NCI-H2029 treated with DMSO at 0.1 percent for 48 hours (cell line): ENCODE results near the gene HSPG2.
"Not testable (repeated sequence)": the region's sequence is repeated elsewhere in the genome, so short reads cannot be mapped to it uniquely, and the experiment has no call there.

ENCODE experiments used
- DNase-seq: peaks from one replicate; lab custom pipeline; 2025; lab: John Stamatoyannopoulos, UW

The HSPG2 gene

DNA sequence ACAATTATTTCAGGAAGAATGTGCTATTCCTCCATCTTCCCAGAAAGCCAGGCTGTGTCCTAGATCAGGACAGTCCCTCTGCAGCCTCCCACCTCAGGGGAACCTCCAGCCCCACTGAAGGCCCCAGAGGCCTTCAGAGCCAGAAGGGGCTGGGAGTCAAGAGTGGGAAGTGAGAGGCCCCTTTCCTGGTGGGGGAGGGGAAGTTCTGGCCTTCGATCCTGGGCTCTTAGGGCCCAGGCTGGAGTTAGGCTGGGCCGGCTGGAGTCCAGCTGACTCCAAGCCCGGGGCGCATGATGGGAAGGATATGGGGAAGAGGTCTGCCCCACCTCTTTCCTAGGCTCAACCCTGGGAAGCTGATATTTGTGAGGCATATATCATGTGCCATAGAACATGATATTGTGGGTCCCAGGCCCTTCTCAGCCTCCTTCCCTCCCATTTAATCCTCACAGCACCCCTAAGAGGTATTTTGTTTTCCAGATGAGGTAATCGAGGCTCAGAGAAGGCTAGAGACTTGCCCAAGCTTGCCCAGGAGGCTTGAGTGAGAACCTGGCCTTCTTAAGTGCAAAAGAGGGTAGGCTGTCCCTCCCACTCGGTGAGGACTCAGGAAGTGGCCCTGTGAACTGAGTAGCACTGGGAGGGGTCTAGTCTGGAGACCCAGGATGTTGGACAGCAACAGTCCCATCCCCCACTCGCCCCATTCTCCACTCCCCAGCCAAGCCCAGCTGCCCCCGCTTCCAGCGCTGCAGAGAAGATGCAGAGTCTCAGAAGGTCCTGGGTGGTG lies 18.6 kb upstream of the HSPG2 start:
- DNase-seq: no peak

DNA sequence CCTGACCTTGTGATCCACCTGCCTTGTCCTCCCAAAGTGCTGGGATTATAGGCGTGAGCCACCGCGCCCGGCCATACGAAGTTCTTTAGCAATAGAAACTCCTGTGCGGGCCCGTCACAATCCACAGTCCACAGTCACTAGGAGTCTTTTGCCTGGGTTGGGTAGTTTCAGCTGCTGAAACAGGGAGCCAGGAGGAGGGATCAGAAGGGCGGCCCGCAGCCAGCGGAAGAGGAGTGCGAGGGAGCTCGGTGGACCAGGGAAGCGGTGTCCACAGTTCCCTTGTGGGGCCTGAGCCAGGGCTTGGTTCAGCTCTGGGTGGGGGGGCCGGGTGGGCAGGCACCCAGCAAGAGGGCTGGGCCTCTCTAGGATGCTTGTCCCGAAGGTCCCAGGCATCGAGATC lies 17.9 kb upstream of the HSPG2 start:
- no peak for DNase-seq

DNA sequence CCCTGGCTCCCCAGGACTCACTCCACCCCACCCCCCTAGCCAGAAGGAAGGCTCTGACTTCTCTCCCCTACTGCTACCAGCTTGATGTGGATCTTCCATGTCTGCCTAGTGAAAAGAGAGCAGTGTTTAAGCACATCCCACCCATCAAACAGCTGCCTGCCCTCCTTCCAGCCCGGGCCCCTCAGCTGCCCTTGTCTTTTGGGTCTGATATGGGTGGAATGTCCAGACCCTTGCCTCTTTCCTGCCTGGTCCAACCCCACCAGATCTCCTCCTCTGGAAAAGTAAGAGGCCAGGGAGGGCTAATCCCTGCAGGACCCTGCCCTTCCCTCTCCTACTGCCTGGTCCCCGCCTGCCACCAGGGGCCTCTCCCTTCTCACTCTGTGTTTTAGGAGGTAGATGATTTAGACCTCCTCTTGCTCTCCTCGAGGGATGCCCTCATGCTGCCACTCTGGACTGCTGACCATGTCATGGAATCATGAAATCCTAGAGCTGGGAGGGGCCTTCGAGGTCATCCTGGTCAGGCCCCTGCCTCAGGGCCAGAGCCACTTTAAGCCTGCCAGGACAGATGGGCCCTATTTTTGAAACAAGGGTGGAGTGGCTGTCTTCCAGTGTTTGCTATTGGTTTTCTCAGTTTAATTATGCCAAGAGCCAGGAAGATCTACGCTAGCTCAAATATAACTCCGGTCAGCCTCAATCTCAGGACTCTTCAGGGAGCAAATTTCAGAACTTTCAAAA lies 15.8 kb upstream of the HSPG2 start:
- no peak for DNase-seq

DNA sequence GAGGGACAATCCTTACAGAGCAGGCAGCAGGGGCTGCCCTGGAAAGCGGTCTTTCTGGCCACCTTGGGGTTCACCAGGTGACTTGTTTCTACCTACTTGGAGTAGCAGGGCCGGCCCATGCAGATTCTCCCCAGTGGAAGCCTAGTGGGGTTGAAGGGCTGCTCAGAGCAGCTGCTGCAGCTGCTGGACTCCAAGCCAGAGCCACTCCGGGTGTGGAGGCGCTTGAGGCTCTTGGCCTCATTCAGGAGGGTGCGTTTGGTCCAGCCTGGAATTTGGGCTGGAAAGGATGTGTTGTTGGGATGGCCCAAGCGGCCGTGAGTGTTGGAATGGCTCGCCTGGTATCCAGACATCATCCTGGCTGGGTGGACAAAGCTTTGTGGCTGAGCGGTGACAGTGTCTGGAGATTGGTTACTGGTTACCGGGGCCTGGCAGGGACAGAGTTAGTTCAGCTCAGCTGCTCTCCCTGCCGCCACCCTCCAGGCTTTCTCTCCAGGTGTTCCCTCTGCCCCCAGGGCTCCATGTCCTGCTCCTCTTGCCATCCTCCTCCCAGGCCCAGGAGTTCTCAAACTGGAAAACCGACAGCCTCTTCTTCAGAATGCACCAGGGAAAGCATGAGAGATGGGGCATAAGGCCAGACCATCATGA lies 14.2 kb upstream of the HSPG2 start:
- no peak for DNase-seq

DNA sequence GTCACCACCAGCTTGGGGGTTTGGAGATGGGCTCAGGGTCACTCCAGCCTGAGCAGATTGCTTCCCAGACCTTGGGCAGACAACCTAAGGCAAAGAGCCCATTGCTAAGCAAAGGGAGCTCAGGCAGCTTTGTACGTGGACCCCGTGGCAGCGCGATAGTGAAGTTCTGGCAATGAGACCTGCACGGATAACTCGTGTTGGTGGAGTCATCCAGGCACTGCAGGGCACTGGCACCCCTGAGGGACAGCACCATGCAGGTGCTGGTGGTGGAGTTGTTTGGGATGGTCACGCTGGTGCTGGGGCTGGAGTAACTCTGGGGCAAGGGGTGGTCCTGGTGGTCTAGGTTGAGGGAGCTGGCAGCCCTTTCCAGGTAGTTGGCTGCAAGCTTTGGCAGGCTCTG lies 13.6 kb upstream of the HSPG2 start:
- DNase-seq: no peak

DNA sequence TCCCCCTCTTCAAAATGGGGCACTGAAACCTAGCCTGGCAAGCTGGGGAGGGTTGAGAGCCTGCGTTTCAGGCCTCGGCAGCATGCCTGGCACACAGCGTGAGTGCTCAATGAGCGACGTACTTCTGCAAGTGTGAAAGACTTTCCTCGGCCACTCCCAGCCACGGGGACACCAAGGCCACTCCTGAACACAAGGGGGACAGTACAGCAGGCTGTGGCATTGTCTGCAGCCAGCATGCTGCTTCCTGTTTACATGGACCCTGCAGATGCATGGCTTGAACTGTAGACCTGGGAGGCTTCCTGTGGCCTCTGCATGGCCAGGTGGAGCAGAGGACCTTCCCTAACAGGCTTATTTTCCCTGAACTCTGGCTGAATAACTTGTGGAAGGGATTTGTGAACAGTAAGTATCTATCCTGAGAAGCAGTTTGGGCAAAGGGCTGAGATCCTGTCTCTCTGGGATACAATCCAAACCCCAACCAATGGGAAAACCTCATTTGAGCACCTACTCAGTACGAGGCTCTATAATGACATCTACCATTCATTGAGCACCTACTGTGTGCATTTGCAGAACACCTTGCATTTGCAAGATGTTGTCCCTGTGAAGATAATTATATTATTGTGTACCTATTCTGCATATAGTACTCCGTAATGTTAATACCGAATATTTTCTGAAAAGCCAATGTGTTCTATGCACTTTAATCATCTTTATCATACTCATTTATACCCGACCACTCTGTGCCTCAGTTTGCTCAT lies 9.9 kb upstream of the HSPG2 start:
- no peak for DNase-seq

DNA sequence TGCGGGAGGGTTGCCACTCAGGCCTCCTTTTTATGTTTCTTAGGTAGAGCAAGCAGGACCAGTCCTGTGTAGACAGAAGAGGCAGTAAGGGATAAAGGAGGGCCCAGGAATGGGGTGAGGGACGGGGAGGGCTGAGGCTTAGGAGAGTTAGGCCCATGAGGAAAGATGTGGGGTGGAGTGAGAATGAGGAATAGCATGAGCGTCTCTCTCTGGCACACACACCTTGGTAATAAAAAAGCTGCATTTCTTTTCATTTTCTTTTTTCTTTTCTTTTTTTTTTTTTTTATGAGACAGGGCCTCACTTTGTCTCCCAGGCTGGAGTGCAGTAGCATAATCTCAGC lies 7.6 kb upstream of the HSPG2 start:
- no peak for DNase-seq

DNA sequence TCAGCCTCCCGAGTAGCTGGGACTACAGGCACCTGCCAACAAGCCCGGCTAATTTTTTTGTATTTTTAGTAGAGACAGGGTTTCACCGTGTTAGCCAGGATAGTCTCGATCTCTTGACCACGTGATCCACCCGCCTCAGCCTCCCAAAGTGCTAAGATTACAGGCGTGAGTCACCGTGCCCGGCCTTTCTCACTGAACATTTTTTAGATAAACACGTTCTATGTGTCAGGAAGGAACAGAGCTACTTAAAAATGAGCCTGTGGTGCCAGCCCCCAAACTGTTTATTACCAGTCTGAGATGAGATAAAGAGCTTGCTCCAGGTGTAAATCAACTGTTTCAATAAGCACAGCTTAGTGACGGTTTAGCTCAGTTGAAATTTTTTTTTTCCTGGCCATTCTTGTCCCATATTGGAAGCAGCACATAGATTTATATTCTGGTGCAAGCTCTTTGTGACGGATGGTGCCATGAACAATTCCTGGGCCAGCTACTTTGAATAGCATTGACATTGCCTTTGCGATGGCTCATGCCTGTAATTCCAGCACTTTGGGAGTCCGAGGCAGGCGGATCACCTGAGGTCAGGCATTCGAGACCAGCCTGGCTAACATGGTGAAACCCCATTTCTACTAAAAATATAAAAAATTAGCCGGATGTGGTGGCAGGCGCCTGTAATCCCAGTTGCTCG lies 6.0 kb upstream of the HSPG2 start:
- not testable (repeated sequence) for DNase-seq

DNA sequence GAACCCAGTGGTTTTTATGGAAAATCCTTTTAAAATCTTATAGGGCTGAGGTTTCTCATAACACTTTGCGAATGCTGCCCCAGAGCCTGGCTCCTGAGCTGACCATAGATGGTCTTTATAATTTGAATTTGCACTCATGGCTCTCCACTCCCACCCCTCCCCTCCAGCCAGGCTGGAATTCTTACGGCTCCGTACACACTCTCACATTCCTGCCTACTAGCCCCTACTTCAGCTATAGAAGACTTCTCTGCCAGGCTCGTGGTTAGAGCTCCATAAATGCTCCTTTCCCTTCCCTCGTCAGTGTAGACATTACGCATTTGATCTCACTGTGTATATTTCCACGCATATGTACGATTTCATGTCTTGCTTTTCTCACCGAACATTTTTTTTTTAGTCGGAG lies 5.4 kb upstream of the HSPG2 start:
- no peak for DNase-seq

DNA sequence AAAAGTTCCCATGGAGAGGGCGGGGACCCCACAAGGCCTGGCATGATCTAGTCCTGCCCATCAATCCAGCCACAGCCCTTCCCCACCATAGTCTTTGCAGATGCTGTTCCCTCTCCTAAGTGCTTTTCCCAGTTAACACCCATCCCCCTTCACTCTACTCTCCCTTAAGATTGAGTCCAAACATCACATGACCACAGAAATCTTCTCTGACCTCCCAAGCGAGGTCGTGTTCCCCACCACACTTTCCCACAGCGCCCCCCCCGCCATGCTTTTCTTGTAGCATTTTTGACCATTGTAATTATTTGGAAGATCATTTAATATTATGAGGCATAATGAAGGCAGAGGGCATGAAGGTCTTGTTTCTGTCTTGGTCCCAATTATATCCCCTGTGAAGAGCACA lies 4.3 kb upstream of the HSPG2 start:
- no peak for DNase-seq

DNA sequence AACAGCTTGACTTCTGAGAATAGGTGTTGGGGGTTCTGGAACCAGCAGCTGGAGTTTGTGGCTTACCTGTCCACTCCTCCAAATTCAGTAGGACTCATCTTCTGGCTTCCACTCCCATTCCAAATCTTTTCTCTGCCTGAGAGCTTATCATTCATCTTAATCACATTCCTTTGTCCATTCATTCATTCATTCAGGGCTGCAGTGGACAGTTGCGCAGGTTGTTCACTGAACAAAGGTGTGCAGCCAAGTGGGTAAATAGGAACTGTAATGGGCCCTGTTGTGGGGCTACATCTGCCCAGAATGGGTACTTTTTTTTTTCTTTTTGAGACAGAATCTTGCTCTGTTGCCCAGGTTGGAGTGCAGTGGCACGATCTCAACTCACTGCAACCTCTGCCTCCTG lies 3.4 kb upstream of the HSPG2 start:
- DNase-seq: no peak

DNA sequence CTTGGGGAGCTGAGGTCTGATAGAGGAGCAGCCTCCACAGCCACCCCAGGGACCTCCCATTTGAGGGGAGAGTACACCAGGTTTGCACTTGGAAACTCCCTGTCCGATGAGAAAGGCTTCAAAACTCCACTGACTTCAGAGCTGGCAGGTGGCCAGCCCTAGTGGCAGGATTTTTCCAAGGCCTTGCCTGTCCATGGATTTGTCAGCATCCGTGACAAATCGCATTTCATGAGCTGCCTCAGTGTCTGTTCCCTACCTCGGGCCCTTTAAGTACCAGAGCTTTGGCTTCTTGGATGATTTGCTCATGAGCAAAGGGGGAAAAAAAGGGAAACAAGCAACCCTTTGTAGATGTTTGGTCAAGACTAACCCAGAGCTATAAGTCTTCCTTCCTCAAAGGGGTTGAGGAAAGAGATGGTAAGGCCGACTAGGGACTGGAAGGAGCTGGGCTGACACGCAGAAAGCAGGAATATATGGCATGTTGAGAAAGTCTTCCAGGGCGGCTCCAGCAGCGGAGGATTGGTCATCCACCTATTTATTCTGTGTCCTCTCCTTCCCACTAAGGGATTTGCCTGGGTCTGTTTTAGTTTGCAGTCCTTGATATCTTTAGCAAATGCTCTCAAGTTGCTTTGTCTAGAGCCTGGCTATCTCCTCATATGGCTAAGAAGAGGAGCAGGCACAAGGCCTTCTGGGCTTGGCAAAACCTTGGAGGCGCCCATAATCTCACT lies 2.7 kb upstream of the HSPG2 start:
- no peak for DNase-seq

DNA sequence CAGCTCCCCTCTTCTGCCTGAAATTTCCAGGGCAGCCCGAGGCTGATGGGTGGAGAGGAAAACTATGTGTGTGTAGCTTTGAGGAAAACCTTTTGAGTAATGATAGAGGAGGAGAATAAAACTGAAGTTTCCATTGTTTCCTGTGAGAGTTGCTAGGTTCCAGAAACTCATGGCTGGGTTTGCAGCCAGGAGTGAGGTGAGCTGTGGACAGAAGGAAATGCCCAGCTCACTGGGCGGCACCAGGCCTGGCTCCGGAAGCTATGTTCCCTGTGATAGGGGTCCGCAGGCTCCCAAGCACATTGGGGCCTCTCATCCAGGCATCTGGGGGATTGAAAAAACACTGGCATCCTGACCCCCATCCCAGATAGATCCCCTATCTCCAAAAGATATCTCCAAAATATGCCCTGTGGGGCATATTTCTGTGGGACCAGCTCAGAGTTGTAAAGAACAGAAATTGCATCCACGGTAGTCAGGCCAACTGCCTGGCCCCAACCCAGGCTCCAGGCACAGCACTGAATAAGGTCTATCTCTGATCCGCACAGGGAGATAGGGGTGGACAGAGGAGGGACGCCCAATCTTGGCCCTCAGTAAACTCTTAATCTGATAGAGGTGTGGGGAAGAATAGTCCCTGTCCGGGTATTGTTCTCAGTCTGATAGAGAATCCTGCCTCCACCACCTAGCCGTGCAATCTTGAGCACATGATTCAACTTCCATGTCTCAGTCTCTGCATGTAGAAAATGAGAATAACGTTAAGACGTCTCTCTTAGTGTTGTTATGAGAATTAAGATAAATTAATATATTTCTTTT lies 1.8 kb upstream of the HSPG2 start:
- no peak for DNase-seq

DNA sequence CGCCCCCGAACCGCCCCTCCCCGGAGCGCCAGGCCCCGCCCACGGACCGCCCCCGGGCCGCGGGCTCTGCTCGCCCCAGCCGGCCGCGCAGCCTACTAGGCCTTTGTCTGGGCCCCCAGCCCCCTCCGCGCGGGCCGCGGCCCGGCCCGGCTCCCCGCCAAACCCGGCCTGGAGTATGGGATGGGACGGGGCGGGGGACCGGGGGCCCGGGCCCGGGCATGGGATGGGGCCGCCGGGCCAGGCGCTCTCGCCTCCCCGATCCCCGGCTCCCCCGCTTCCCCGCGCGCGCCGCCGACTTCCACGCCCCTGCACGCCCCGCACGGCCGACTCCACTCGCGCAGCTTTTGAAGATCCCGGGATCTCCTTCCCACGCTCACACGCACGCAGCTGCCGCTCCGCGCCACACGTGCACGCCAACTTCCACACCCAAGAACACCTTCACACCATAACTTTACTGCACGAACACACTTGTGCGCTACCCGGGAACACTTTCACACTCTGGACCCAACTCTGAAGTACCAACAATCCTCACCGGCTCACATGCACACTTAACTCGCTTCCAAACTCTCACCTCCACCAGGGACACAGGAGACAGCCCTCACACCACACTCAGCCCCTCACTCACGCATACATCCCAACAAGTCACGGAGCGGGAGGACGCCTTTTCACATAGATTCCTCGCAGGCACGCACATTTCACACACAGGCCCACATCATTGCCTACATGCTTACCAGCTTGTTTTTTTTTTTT lies 437 bp upstream of the HSPG2 start:
- no peak for DNase-seq

DNA sequence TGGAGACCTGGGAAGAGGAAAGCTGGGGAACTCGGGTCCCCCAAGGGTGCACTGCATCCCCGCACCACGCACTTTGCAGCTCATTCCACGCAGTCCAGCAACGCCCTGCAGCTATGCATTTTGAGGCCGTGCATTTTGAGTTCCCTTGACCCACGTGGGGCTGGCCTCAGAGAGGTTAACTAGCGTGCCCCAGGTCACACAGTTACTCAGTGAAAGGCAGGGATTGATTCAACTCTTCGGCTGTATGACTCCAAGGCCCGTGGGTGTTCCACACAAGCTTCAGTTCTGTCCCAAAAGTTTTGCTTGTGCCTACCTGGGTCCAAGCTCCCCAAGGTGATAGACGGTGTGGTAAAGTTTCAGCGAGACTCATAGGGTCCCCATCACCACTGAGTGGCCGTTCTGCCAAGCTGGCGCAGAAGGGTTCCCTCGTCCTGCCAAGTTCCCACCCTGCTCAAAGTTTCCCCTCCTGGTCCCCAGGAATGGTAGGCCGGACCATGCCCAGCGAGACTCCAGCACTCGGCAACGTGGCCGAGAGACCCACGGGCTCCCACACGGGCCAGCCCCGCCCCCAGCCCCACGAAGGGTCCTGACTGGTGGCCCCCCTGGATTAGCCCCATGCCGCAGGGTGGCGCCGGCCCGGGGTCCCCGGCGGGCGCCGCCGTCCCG lies 611 bp downstream of the HSPG2 start:
- no peak for DNase-seq

DNA sequence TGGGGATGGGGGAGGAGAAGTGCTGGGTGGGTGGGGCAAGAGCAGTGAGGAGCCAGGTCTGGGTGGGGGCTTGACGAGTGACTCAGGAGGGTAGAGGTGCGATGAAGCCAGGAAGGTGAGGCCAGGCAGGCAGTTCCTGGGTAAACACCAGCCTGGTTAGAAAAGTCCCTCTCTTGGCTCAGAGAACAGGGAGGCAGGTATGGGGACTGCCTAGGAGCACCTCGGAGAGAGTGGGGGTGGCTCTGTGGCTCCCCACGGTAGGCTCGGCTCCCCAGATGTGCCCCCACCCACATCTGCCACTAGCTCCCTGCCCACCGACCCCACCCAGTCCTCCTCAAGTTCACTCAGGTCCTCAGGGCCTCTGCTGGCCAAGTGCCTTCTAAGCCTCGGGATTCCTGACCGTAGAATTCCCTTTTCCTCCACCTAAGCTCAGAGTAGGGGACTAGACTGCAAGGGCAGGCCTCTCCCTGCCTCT lies 1.2 kb downstream of the HSPG2 start:
- no peak for DNase-seq

DNA sequence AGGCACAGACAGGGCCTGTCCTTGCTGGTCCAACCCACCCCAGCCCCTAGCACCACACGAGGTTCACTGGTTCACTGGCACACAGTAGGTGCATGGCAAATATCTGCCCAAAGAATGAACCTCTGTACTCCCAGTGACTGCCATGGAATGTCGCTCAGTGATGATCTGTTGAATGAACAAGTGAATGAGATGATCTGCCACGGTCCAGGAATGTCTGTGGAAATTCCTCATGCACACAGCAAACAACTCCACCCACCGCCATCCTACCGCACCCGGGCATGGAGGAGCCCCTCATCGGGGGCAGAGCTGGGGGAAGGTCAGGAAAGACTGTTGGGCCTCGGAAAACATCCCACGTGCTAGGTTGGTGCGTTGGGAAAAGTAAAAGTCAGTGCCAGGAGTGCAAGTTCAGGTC lies 1.7 kb downstream of the HSPG2 start:
- no peak for DNase-seq

DNA sequence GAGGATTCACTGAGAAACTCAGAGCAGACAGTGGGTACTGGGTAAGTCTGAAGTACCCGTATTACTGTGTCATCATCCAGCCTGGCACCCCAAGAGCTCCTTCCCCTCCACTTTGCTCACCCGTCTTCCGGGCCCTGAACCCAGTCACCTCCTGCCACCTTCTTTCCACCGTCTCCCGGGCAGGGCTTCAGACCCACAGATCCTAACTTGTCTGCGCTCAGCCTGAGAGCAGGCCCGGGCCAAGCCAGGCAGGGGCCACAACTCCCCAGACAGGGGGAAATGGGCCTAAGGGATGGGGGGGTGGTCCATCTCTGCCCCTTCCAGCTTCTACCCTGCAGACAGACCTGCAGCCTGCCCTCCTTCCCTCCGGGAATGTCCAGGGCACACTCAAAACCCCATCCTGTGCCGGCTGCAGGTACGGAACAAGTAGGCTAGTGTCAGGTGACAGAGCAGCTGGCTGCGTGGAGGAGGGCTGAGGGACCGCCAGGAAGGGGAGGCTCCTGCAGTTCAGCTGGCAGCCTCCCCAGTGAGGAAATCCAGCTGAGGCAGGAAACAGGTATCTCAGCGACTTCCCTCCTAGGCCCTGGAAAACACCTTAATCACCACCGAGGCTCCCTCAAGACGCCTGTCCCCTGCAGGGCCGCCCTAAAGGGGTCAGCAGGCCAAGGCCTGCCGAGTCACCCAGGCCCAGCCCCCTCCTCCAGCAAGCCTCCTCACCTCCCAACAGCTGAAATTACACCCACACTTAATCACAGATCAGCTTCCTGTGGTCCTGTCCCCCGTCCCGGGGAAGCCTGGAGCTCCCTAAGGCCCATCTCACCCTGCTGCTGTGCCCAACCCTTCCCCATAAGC lies 3.5 kb downstream of the HSPG2 start:
- DNase-seq: peak; percentile 80
